HG02763 (cell line): ENCODE measurements around the gene ZNF106.

Source experiments
- ATAC-seq: cut with Tn5 transposase; IDR thresholded peaks from one replicate; pipeline ENCODE4 v1.9.1; 2021; ENCODE audit warnings: mild to moderate bottlenecking, moderate library complexity; ENCODE audit not compliant: unreplicated experiment

The ZNF106 gene

GRCh38 chr15:42482701-42483100, 8.2 kb downstream of the ZNF106 start:
- no peak for ATAC-seq

- no peak for ATAC-seq
Observed at GRCh38 chr15:42474827-42475226, 16.1 kb downstream of the ZNF106 start.

- no peak for ATAC-seq
Observed at GRCh38 chr15:42471002-42471401, 19.9 kb downstream of the ZNF106 start.

- ATAC-seq, result no peak
Observed at GRCh38 chr15:42465520-42466259, 25.3 kb downstream of the ZNF106 start.

- no peak for ATAC-seq
Observed at GRCh38 chr15:42461261-42461660, 29.7 kb downstream of the ZNF106 start.

- ATAC-seq, result peak; percentile 83
Observed at GRCh38 chr15:42457445-42458442, 33.2 kb downstream of the ZNF106 start.

- ATAC-seq, result no peak
Observed at GRCh38 chr15:42456971-42457370, 34.0 kb downstream of the ZNF106 start.

- ATAC-seq, result no peak
Observed at GRCh38 chr15:42456531-42456930, 34.4 kb downstream of the ZNF106 start.

GRCh38 chr15:42453826-42454225, 37.1 kb downstream of the ZNF106 start:
- no peak for ATAC-seq

GRCh38 chr15:42450425-42450790, 40.5 kb downstream of the ZNF106 start:
- ATAC-seq, result no peak

- no peak for ATAC-seq
Observed at GRCh38 chr15:42449770-42450424, 41.0 kb downstream of the ZNF106 start.

- ATAC-seq, result no peak
Observed at GRCh38 chr15:42448281-42448680, 42.7 kb downstream of the ZNF106 start.

GRCh38 chr15:42447599-42447998, 43.3 kb downstream of the ZNF106 start:
- ATAC-seq, result no peak

GRCh38 chr15:42445551-42445950, 45.4 kb downstream of the ZNF106 start:
- no peak for ATAC-seq

- no peak for ATAC-seq
Observed at GRCh38 chr15:42444415-42445063, 46.4 kb downstream of the ZNF106 start.

GRCh38 chr15:42427429-42428223, 63.3 kb downstream of the ZNF106 start:
- ATAC-seq, result no peak

GRCh38 chr15:42421376-42421775, 69.6 kb downstream of the ZNF106 start:
- ATAC-seq, result no peak

GRCh38 chr15:42419369-42419768, 71.6 kb downstream of the ZNF106 start:
- ATAC-seq, result no peak

- no peak for ATAC-seq
Observed at GRCh38 chr15:42413920-42414319, 77.0 kb downstream of the ZNF106 start.

GRCh38 chr15:42411884-42412283, 79.1 kb downstream of the ZNF106 start:
- ATAC-seq, result no peak
